Bronchial epithelial cell (primary cell): ENCODE data around the gene KRCC1. TPM values are rescaled to one million over a fixed set of nuclear protein-coding genes. Genes with fewer than 3 reads are reported as not detected.
"Not testable (repeated sequence)": the region's sequence is repeated elsewhere in the genome, so short reads cannot be mapped to it uniquely, and the experiment has no call there.

Experiments
- DNase-seq: peaks from one replicate; pipeline ENCODE4 v3.0.0-alpha.2; 2010; ENCODE audit warnings: low read depth
- FAIRE-seq: peaks from 2 replicates; lab custom pipeline; 2011; peaks lifted over from hg19 to GRCh38; lab: Jason Lieb, UNC
- H3K27me3 ChIP-seq: 2 replicates; pipeline ENCODE4 v1.5.1; 2011; ENCODE audit warnings: low read length; ENCODE audit not compliant: control insufficient read depth, insufficient read depth
- H3K36me3 ChIP-seq: 2 replicates; pipeline ENCODE4 v1.5.1; 2011; ENCODE audit warnings: low read length; ENCODE audit not compliant: control insufficient read depth, insufficient read depth
- H3K4me3 ChIP-seq: 2 replicates; pipeline ENCODE4 v1.5.1; 2011; ENCODE audit warnings: mild to moderate bottlenecking, low read depth, low read length, control low read depth
- total RNA-seq: library from RNA; depleted of rRNA; stranded (reverse); fragments of >200 nt; gene quantifications from 2 replicates; pipeline ENCODE4 v1.2.1, GENCODE V29; 2014

KRCC1 gene
- total RNA-seq, 1 donor from 2014 or later, result 8.4 TPM

GRCh38 chr2:87985902-87986301, 69.7 kb downstream of the KRCC1 start:
- not testable (repeated sequence) for H3K4me3 ChIP-seq, H3K27me3 ChIP-seq, DNase-seq, FAIRE-seq, H3K36me3 ChIP-seq

- DNase-seq, H3K36me3 ChIP-seq, FAIRE-seq, H3K4me3 ChIP-seq, H3K27me3 ChIP-seq: not testable (repeated sequence)
Observed at GRCh38 chr2:87981182-87981581, 74.4 kb downstream of the KRCC1 start.

Other genes starting within 250 kb of the KRCC1 start
- 3.2 and 6.9 TPM in 2 replicates for gene RGPD2, start 230.0 kb downstream of the KRCC1 start, total RNA-seq
- 26.9 TPM in 1 of 2 replicates, not detected in the other for gene RNU2-63P, start 39.2 kb downstream of the KRCC1 start, total RNA-seq
- not detected in 2 replicates for gene SMYD1, start 12.0 kb upstream of the KRCC1 start, total RNA-seq
- gene FABP1, start 72.3 kb upstream of the KRCC1 start, total RNA-seq, result not detected in 2 replicates
- gene THNSL2, start 114.6 kb upstream of the KRCC1 start, total RNA-seq, result 2.4 and 8.1 TPM in 2 replicates